Posterior vena cava (tissue), 2 donors: Measurements from ENCODE around the gene TRIM59. TPM values are rescaled to one million over a fixed set of nuclear protein-coding genes. Genes with fewer than 3 reads are reported as not detected.
"Not testable (repeated sequence)": the region's sequence is repeated elsewhere in the genome, so short reads cannot be mapped to it uniquely, and the experiment has no call there.

Experiments used
- DNase-seq: peaks from one replicate; pipeline ENCODE4 v3.0.0-alpha.2; 2020; ENCODE audit warnings: low spot score
- intact Hi-C, 2 donors: fragments of 100-400 bp; cut with DNase I; formaldehyde crosslinking; loops; one replicate each; pipeline versions ENCODE4 v1.14.1 to v1.14.2; 2022 to 2023
- total RNA-seq, 2 donors: library from RNA; stranded (reverse); fragmentation: NEBNext Ultra II Directional; extraction: Animal tissue kit (Norgen Biotek cat#: 25700); gene quantifications; one replicate each; pipeline ENCODE4 v1.2.1, GENCODE V29; 2021
- donor health status: DM: yes; HTN: yes; CAD: no.
- donor health status: DM: yes; HTN: yes; CAD: no.

TRIM59 gene
- total RNA-seq, 2 donors from 2014 or later: 0.97 to 2.4 TPM

GRCh38 chr3:160460033-160460432 is 10.4 kb upstream of the TRIM59 start:
- intact Hi-C loops: no loop called here
- DNase-seq: no peak

- intact Hi-C loops: no loop called here
- DNase-seq: no peak
Measured at GRCh38 chr3:160459450-160459970, 9.9 kb upstream of the TRIM59 start.

- intact Hi-C loops: no loop called here
- DNase-seq: no peak
Measured at GRCh38 chr3:160458151-160458550, 8.6 kb upstream of the TRIM59 start.

- intact Hi-C loops: no loop called here
Measured at GRCh38 chr3:160455846-160456245, 6.3 kb upstream of the TRIM59 start.

DNA sequence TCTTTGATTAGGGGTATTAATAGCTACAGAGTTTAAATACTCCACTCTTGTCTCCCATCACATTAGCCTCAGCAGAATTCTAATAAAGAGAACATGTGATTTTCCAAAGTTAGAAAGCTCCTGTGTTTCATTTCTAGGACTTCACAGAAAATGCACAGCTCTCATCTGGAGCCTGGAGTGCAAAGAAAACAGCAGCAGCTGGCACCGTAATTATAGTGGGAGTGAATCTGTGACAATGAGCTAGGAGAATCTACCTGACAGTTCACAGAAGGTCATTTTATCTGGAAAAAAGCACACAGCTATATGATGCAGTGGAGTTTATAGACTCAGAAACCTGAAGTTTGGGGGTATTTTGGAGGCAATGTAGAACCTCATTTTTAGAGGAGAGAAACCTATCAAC is 5.4 kb upstream of the TRIM59 start:
- intact Hi-C loops: no loop called here
- DNase-seq: no peak

More at GRCh38 chr3:160455846-160456245, 6.3 kb upstream of the TRIM59 start:
- no peak for DNase-seq

DNA sequence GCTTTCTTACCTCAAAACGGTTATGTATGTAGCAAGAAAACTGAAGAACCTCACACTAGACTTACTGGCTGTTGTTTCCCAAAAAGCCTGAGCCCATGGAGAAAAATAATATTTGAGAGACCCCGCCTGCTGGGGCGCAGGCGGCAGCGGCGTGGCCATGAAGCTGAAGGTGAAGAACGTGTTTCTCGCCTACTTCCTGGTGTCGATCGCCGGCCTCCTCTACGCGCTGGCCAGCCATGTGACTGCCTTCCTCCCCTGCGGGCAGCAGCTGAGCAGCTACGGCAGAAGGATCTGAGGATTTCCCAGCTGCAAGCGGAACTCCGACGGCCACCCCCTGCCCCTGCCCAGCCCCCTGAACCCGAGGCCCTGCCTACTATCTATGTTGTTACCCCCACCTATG is 2.7 kb upstream of the TRIM59 start:
- intact Hi-C loops, DNase-seq: not testable (repeated sequence)

GRCh38 chr3:160451602-160452001 is 2.0 kb upstream of the TRIM59 start:
- intact Hi-C loops: no loop called here

DNA sequence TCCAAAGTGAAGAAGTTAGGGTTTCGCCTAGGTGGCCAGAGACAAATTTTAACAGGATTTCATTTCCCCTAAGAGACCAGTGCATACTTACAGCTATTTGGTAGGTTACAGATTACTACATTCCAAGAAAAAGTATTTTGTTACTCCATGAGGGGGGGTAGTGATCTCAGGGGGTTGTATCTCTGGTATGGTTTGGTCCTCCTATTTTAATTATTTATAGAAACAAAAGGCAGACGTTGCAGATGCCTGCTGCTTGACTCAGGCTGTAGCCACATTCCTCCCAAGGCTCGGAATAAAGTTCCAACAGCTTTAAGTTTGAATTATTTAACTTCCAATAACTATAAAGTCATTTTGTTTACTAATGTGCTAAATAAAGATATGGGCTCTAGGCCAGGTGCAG is 1.3 kb upstream of the TRIM59 start:
- DNase-seq: no peak
- intact Hi-C loops: no loop called here

More at GRCh38 chr3:160451602-160452001, 2.0 kb upstream of the TRIM59 start:
- no peak for DNase-seq

DNA sequence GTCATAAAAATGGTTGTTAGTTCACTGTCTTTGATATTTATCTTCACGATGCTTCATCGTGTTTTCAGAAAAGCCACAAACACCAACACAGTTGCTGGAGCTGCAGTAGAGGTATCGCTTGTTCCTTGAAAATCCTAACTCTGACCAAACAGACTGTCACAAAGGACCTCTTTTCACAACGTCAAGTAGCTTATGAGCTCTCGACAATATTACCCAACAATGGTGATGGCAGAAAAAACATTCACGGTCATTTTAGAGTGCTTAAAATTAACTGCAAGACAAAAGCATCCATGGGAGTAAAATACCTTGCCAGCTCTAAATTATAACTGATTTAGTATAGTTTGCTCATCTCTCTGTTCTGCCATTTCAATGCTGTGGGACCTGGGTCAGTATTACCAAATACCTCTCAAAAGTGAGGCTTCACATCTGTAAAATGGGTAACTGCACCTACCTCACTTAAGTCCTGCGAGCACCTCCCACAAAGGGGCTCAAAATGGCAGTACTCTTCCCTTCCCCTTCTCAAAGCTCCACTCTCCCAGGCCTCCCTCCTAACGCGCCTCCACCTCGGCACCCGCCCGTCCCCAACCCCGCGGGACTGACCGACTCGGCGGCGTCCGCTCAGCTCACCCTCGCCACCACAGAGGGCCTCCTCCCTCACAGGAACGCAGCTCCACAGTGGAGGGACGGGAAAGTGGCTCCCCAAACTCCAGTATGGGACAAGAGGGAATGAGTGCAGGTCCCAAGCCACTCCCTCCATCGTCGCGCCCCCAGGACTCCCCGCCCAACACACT is 546 bp downstream of the TRIM59 start:
- DNase-seq: no peak
- intact Hi-C loops: no loop called here

DNA sequence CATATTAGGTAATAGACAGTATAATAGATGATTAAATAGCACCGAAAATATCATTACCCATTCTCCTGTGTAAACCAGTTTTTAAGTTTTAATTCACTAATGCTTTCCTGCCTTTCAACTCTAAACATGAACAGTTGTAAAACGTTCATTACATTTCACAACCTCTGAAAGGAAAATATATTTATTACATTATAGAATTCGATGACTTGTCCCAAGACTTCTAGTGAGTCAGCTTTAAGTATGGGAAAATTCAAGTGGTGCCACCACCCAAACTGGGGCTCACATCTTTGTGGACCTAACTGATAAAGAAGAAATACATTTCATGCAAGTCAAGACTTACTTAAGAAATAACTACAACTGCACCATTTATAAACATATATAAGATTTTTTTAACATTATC is 2.0 kb downstream of the TRIM59 start:
- no peak for DNase-seq
- intact Hi-C loops: no loop called here

GRCh38 chr3:160446522-160447056 is 3.0 kb downstream of the TRIM59 start:
- no peak for DNase-seq
- intact Hi-C loops: no loop called here

GRCh38 chr3:160445854-160446253 is 3.7 kb downstream of the TRIM59 start:
- no peak for DNase-seq
- intact Hi-C loops: no loop called here

DNA sequence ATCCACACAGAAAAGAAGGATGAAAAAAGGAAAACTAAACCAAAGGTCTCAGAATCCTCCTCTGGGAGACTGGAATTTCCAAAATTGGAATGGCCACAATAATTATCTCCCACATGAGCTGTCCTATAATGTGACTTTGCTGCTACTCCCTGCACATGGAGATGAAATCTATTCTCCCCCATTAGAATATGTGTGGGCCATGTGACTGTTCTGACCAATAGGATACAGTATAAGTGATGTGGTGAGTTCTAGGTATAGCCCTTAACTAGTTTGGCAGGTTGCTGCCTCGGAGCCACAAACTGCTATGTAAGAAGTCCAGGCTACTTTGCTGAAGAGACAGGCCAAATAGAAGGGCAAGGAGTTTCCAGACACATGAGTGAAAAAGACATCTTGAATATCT is 5.2 kb downstream of the TRIM59 start:
- DNase-seq: no peak
- intact Hi-C loops: no loop called here

DNA sequence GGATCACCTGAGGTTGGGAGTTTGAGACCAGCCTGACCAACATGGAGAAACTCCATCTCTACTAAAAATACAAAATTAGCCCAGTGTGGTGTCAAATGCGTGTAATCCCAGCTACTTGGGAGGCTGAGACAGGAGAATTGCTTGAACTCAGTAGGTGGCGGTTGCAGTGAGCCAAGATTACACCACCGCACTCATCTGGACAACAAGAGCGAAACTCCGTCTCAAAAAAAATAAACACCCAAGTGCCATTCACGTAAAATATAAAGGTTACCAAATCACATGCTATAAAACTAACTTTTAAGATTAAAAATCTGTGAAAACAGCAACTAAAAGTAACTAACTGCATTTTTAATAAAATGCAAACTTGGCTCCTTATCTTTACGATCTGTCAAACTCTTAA is 8.9 kb downstream of the TRIM59 start:
- DNase-seq: no peak
- intact Hi-C loops: no loop called here

DNA sequence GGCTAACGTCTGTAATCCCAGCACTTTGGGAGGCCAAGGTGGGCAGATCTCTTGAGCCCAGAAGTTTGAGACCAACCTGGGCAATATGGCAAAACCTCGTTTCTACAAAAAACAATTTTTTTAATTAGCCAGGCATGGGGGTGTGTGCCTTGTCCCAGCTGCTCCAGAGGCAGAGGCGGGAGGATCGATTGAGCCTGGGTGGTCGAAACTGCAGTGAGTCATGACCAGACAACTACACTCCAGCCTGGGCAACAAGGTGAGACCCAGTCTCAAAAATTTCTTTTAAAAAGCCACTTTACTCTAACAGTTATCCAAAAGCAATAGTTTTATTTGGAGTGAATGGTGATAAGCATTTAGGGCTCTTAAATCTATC is 12.5 kb downstream of the TRIM59 start:
- DNase-seq: no peak
- intact Hi-C loops: no loop called here

GRCh38 chr3:160435747-160436146 is 13.8 kb downstream of the TRIM59 start:
- intact Hi-C loops: no loop called here
- no peak for DNase-seq

GRCh38 chr3:160435095-160435494 is 14.5 kb downstream of the TRIM59 start:
- intact Hi-C loops: no loop called here
- no peak for DNase-seq

GRCh38 chr3:160434071-160434470 is 15.5 kb downstream of the TRIM59 start:
- intact Hi-C loops: no loop called here
- no peak for DNase-seq

GRCh38 chr3:160427832-160428424 is 21.7 kb downstream of the TRIM59 start:
- intact Hi-C loops: no loop called here
- DNase-seq: no peak

- intact Hi-C loops: loop anchor here (10.0 kb wide), 2 partner anchors 253 to 263 kb away; no protein-coding TSS in a partner anchor
- DNase-seq: no peak
Measured at GRCh38 chr3:160417311-160417710, 32.3 kb downstream of the TRIM59 start.
